Lung (tissue), 12 donors: ENCODE measurements around the gene EHMT1. TPM values are rescaled to one million over a fixed set of nuclear protein-coding genes. Genes with fewer than 3 reads are reported as not detected.

Source experiments
- ATAC-seq: fragments of 200-7000 bp; cut with Tn5 transposase; one replicate; pipeline ENCODE4 v1.9.1; 2020; ENCODE audit warnings: moderate number of reproducible peaks; ENCODE audit not compliant: insufficient read depth, low FRiP score
- DNase-seq, 3 donors: peaks; one replicate each; pipeline ENCODE4 v3.0.0-alpha.2; 2013 to 2017
- H3K27ac ChIP-seq, 2 donors: one replicate each; pipeline ENCODE4 v1.5.1; 2013; ENCODE audit warnings: mild to moderate bottlenecking in 2 of 2, moderate library complexity in 2 of 2, control low read depth in 1 of 2, inconsistent platforms in 1 of 2, low read depth in 1 of 2, low read length in 1 of 2
- H3K27me3 ChIP-seq, 3 donors: one replicate each; pipeline ENCODE4 v1.5.1; 2013; ENCODE audit warnings: low read length in 2 of 3; ENCODE audit not compliant: control insufficient read depth in 3 of 3, insufficient read depth in 3 of 3
- H3K36me3 ChIP-seq, 4 donors: one replicate each; pipeline ENCODE4 v1.5.1; 2013; ENCODE audit warnings: low read length in 4 of 4, mild to moderate bottlenecking in 1 of 4, moderate library complexity in 1 of 4; ENCODE audit not compliant: control insufficient read depth in 4 of 4, insufficient read depth in 4 of 4
- H3K4me1 ChIP-seq, 5 donors: one replicate each; pipeline ENCODE4 v1.5.1; 2013; ENCODE audit warnings: low read length in 5 of 5, mild to moderate bottlenecking in 2 of 5, moderate library complexity in 1 of 5; ENCODE audit not compliant: control insufficient read depth in 5 of 5, insufficient read depth in 5 of 5
- H3K4me3 ChIP-seq: one replicate; pipeline ENCODE4 v1.5.1; 2013; ENCODE audit warnings: mild to moderate bottlenecking, control low read depth, moderate library complexity
- H3K9ac ChIP-seq, 2 donors: one replicate each; pipeline ENCODE4 v1.5.1; 2013; ENCODE audit warnings: low read length in 2 of 2, control low read depth in 1 of 2; ENCODE audit not compliant: insufficient read depth in 1 of 2
- H3K9me3 ChIP-seq, 4 donors: one replicate each; pipeline ENCODE4 v1.5.1; 2013; ENCODE audit warnings: low read length in 3 of 4, mild to moderate bottlenecking in 1 of 4, moderate library complexity in 1 of 4; ENCODE audit not compliant: control insufficient read depth in 4 of 4, insufficient read depth in 3 of 4
- CTCF ChIP-seq: IDR thresholded peaks from 2 replicates; pipeline ENCODE4 v1.5.1; 2012; ENCODE audit warnings: mild to moderate bottlenecking; ENCODE audit errors: control extremely low read depth, extremely low read depth
- WGBS, 2 donors: extraction: QIAGEN DNeasy Blood & Tissue Kit; methylation state at CpG; one replicate each; pipeline ENCODE4 v1.1.7; 2013; 5-methylcytosine and 5-hydroxymethylcytosine counted together
- polyA plus RNA-seq, 2 donors: library from polyadenylated mRNA; stranded (reverse); fragments of 200-250 nt; gene quantifications; one replicate each; pipeline ENCODE4 v1.2.1, GENCODE V29; 2013
- total RNA-seq, 2 donors: library from RNA; depleted of rRNA in 1 of 2; stranded (reverse); fragments of >200 nt in 1 of 2; gene quantifications; one replicate each; pipeline ENCODE4 v1.2.1, GENCODE V29; 2014 to 2021
- donor health status: control.
- donor health status: control.
- donor health status: Bipolar disorder and iron deficiency.
- donor health status: healthy.
- donor health status: DM: yes; HTN: yes; CAD: no.

Gene EHMT1
- total and polyA plus RNA-seq, 4 donors, result 32.2 to 91.5 (median 58.1) TPM

- WGBS, 2 donors, result 96 to 99% methylated on average over 18 of the region's 18 CpGs
- peaks cover 0 to 19% (median under 1%) of the 10 kb centered on the region in 4 donors for H3K9me3 ChIP-seq
- no peaks in the 10 kb centered on the region for H3K27me3 ChIP-seq
- H3K36me3 ChIP-seq, result peaks cover 17 to 53% (median 37%) of the 10 kb centered on the region in 4 donors
- no peak for DNase-seq
- H3K4me1 ChIP-seq, result no peaks in the 10 kb centered on the region
- H3K4me3 ChIP-seq, result no peak overlapping the region
- H3K27ac ChIP-seq, result no peak overlapping the region
- no peak for ATAC-seq
- no peak overlapping the region for H3K9ac ChIP-seq
- TF ChIP-seq CTCF, result no peak
Observed at GRCh38 chr9:137731216-137731946, 112.6 kb downstream of the EHMT1 start.

- Histone ChIP-seq H3K27ac (no peak overlapping the region), H3K27me3 (no peaks in the 10 kb centered on the region), H3K9me3 (peaks cover 0 to 16% (median under 1%) of the 10 kb centered on the region in 4 donors), H3K9ac (no peak overlapping the region), H3K4me3 (no peak overlapping the region), H3K4me1 (no peaks in the 10 kb centered on the region), H3K36me3 (peaks cover 17 to 50% (median 36%) of the 10 kb centered on the region in 4 donors)
- 95 to 98% methylated on average over 24 of the region's 24 CpGs for WGBS, 2 donors
- DNase-seq (no peak), ATAC-seq (no peak)
- no peak for TF ChIP-seq CTCF
Observed at GRCh38 chr9:137731947-137732813, 113.4 kb downstream of the EHMT1 start.

GRCh38 chr9:137733429-137733828, 114.6 kb downstream of the EHMT1 start:
- no peak overlapping the region for H3K4me3 ChIP-seq
- H3K27me3 ChIP-seq, result no peaks in the 10 kb centered on the region
- no peak overlapping the region for H3K9ac ChIP-seq
- 98% methylated on average over 6 of the region's 6 CpGs for WGBS, 2 donors
- DNase-seq, result no peak
- no peaks in the 10 kb centered on the region for H3K4me1 ChIP-seq
- no peak for TF ChIP-seq CTCF
- H3K9me3 ChIP-seq, result peaks cover 0 to 16% (median under 1%) of the 10 kb centered on the region in 4 donors
- peaks cover 17 to 50% (median 33%) of the 10 kb centered on the region in 4 donors for H3K36me3 ChIP-seq
- no peak overlapping the region for H3K27ac ChIP-seq
- ATAC-seq, result no peak
